H9 (cell line): Measurements from ENCODE around the gene KHK. TPM values are rescaled to one million over a fixed set of nuclear protein-coding genes. Genes with fewer than 3 reads are reported as not detected.

Experiments used
- DNase-seq: peaks from one replicate; pipeline ENCODE4 v3.0.0-alpha.2; 2017
- H2AFZ ChIP-seq: one replicate; pipeline ENCODE4 v1.6.1; 2013; ENCODE audit warnings: mild to moderate bottlenecking, low read length, control low read depth, moderate library complexity
- H2AK5ac ChIP-seq: 2 replicates; pipeline ENCODE4 v1.6.1; 2013; ENCODE audit warnings: low read length, control low read depth, mixed read lengths; ENCODE audit not compliant: insufficient read length
- H2BK120ac ChIP-seq: one replicate; pipeline ENCODE4 v1.6.1; 2013; ENCODE audit warnings: low read depth, mild to moderate bottlenecking, low read length, control low read depth, inconsistent platforms; ENCODE audit not compliant: poor library complexity, severe bottlenecking
- H2BK12ac ChIP-seq: 2 replicates; pipeline ENCODE4 v1.6.1; 2013; ENCODE audit warnings: low read length, control low read depth, mixed read lengths, low read depth; ENCODE audit not compliant: insufficient read length
- H2BK15ac ChIP-seq: 2 replicates; pipeline ENCODE4 v1.6.1; 2013; ENCODE audit warnings: low read depth, low read length, control low read depth
- H2BK20ac ChIP-seq: one replicate; pipeline ENCODE4 v1.6.1; 2013; ENCODE audit warnings: low read depth, mild to moderate bottlenecking, low read length, control low read depth, inconsistent platforms; ENCODE audit not compliant: poor library complexity, severe bottlenecking
- H2BK5ac ChIP-seq: 2 replicates; pipeline ENCODE4 v1.6.1; 2013; ENCODE audit warnings: low read length, control low read depth, mixed read lengths; ENCODE audit not compliant: insufficient read length
- H3K14ac ChIP-seq: 2 replicates; pipeline ENCODE4 v1.6.1; 2013; ENCODE audit warnings: low read length, control low read depth; ENCODE audit not compliant: insufficient read depth
- H3K18ac ChIP-seq: 2 replicates; pipeline ENCODE4 v1.6.1; 2013; ENCODE audit warnings: low read depth, mild to moderate bottlenecking, mixed read lengths, low read length, control low read depth; ENCODE audit not compliant: insufficient read length
- H3K23ac ChIP-seq: 2 replicates; pipeline ENCODE4 v1.6.1; 2013; ENCODE audit warnings: low read length, control low read depth, mixed read lengths, low read depth; ENCODE audit not compliant: insufficient read length
- H3K23me2 ChIP-seq: 2 replicates; pipeline ENCODE4 v1.6.1; 2013; ENCODE audit warnings: low read depth, mild to moderate bottlenecking, mixed read lengths, low read length, control low read depth; ENCODE audit not compliant: insufficient read length, poor library complexity, severe bottlenecking
- H3K27ac ChIP-seq: 2 replicates; pipeline ENCODE4 v1.5.1; 2013; ENCODE audit warnings: low read length, control low read depth, mixed read lengths, low read depth; ENCODE audit not compliant: insufficient read length
- H3K27me3 ChIP-seq: 2 replicates; pipeline ENCODE4 v1.6.1; 2013; ENCODE audit warnings: low read length, control low read depth, inconsistent platforms; ENCODE audit not compliant: insufficient read depth
- H3K4ac ChIP-seq: 2 replicates; pipeline ENCODE4 v1.6.1; 2013; ENCODE audit warnings: low read depth, mild to moderate bottlenecking, control low read depth, inconsistent platforms, low read length, moderate library complexity
- H3K4me1 ChIP-seq: 2 replicates; pipeline ENCODE4 v1.6.1; 2013; ENCODE audit warnings: low read length, control low read depth, inconsistent platforms; ENCODE audit not compliant: insufficient read depth
- H3K4me2 ChIP-seq: 2 replicates; pipeline ENCODE4 v1.6.1; 2013; ENCODE audit warnings: low read length, control low read depth, mixed read lengths; ENCODE audit not compliant: insufficient read length, insufficient read depth
- H3K56ac ChIP-seq: 2 replicates; pipeline ENCODE4 v1.6.1; 2013; ENCODE audit warnings: low read depth, mild to moderate bottlenecking, mixed read lengths, low read length, control low read depth; ENCODE audit not compliant: insufficient read length
- H3K79me1 ChIP-seq: 2 replicates; pipeline ENCODE4 v1.6.1; 2013; ENCODE audit warnings: low read depth, mild to moderate bottlenecking, moderate library complexity, low read length, control low read depth, inconsistent platforms; ENCODE audit not compliant: insufficient read depth, poor library complexity, severe bottlenecking
- H3K79me2 ChIP-seq: 2 replicates; pipeline ENCODE4 v1.6.1; 2013; ENCODE audit warnings: low read length, control low read depth, inconsistent platforms; ENCODE audit not compliant: insufficient read depth
- H3K9ac ChIP-seq: 2 replicates; pipeline ENCODE4 v1.6.1; 2013; ENCODE audit warnings: low read length, control low read depth, mixed read lengths; ENCODE audit not compliant: insufficient read length; ENCODE audit errors: extremely low read depth
- H3K9me3 ChIP-seq: one replicate; pipeline ENCODE4 v1.6.1; 2013; ENCODE audit warnings: low read depth, low read length, inconsistent platforms; ENCODE audit not compliant: control insufficient read depth
- H3T11ph ChIP-seq: one replicate; pipeline ENCODE4 v1.6.1; 2013; ENCODE audit warnings: mild to moderate bottlenecking, low read length, control low read depth, inconsistent platforms
- H4K20me1 ChIP-seq: one replicate; pipeline ENCODE4 v1.6.1; 2013; ENCODE audit not compliant: control insufficient read depth, insufficient read length, insufficient read depth
- H4K5ac ChIP-seq: 2 replicates; pipeline ENCODE4 v1.6.1; 2013; ENCODE audit warnings: low read depth, mild to moderate bottlenecking, mixed read lengths, low read length, control low read depth; ENCODE audit not compliant: insufficient read length
- H4K8ac ChIP-seq: replicated peaks from 2 replicates; pipeline ENCODE4 v1.6.1; 2013; ENCODE audit warnings: low read length, control low read depth, mixed read lengths, low read depth; ENCODE audit not compliant: insufficient read length
- H4K91ac ChIP-seq: 2 replicates; pipeline ENCODE4 v1.6.1; 2013; ENCODE audit warnings: low read depth, mild to moderate bottlenecking, moderate library complexity, mixed read lengths, low read length, control low read depth; ENCODE audit not compliant: insufficient read length
- H3K27ac Mint-ChIP-seq, 3 experiments: 2 replicates in 2 of 3; 3 replicates in 1 of 3; pipeline ENCODE4 v1.8.0; 2020 to 2021; ENCODE audit warnings: mixed read lengths in 3 of 3, mild to moderate bottlenecking in 1 of 3, moderate library complexity in 1 of 3
- H3K27me3 Mint-ChIP-seq: 2 replicates; pipeline ENCODE4 v1.8.0; 2021; ENCODE audit warnings: low read depth, mild to moderate bottlenecking, moderate library complexity, mixed read lengths
- H3K36me3 Mint-ChIP-seq, 3 experiments: 2 replicates in 2 of 3; 3 replicates in 1 of 3; pipeline ENCODE4 v1.8.0; 2020 to 2021; ENCODE audit warnings: low read depth in 3 of 3, mixed read lengths in 3 of 3; ENCODE audit not compliant: insufficient read depth in 1 of 3
- H3K4me1 Mint-ChIP-seq, 2 experiments: 2 replicates each; pipeline ENCODE4 v1.8.0; 2020; ENCODE audit warnings: mixed read lengths in 2 of 2
- H3K4me3 Mint-ChIP-seq, 2 experiments: 2 replicates in 1 of 2; 3 replicates in 1 of 2; pipeline ENCODE4 v1.8.0; 2020 to 2021; ENCODE audit warnings: mild to moderate bottlenecking in 2 of 2, mixed read lengths in 2 of 2, moderate library complexity in 1 of 2
- H3K9me3 Mint-ChIP-seq, 2 experiments: 2 replicates in 1 of 2; 3 replicates in 1 of 2; pipeline ENCODE4 v1.8.0; 2020; ENCODE audit warnings: mild to moderate bottlenecking in 2 of 2, mixed read lengths in 2 of 2, moderate library complexity in 1 of 2
- CTCF ChIP-seq: fragments of 200-600 bp; sonication (generic); conservative IDR thresholded peaks from 3 replicates; pipeline ENCODE4 v1.8.0; 2021; ENCODE audit warnings: antibody characterized with exemption, mild to moderate bottlenecking
- WGBS: extraction: QIAGEN DNeasy Blood & Tissue Kit; methylation state at CpG from one replicate; pipeline ENCODE4 v1.1.7; 2013; ENCODE audit warnings: missing lambda C conversion rate, low lambda C conversion rate, mixed read lengths; ENCODE audit not compliant: insufficient read length; ENCODE audit errors: extremely low coverage; 5-methylcytosine and 5-hydroxymethylcytosine counted together
- total RNA-seq: library from RNA; stranded (reverse); gene quantifications from 2 replicates; pipeline ENCODE4 v1.2.1, GENCODE V29; 2021

The KHK gene
- total RNA-seq, 1 experiment from 2014 or later, result 12.1 TPM

DNA sequence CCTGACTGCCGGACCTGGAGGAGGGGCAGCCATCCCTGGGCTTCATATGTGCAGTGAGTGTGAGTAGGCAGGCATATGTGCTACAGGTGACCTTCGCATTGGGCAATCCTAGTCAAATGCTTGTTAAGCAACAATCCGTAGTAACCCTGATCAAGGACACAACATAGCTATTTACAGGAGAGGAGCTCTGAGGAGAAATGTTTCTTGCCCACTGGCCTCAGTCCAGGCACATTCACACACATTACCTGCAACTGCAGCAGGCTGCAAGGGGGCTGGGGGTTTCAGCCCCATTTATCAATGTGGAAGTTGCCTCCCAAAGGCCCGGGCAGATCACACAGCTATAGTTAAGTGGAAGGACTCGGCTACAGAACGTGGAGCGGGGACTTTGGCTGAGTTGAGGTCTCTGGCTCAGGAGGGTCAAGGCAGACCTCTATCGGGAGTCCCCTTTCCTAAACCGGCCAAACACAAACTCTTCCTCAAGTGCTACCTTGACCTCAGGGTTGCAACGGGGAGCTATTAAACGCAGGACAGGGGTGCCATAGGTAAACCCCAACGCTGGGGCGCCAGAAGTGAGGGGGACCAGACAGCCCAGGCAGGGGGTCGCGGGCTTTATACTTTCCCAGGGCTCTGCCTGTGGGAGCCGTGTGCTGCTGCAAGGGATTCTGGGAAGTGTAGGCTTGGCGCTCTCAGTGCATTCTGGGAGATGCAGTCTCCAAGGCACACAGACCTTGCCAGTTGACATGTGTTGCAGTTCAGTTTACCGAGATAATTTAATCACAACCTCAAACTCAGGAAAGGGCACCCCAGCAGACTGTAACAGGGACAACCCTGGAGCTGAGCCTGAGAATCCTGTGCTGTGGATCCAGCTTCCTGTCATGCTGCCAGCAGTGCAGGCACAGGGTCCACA lies 9.4 kb downstream of the KHK start:
- Histone ChIP-seq H3K4ac (no peak overlapping the region), H2BK120ac (no peak overlapping the region), H3K27me3 (no peaks in the 10 kb centered on the region), H3K56ac (no peak overlapping the region), H3K9ac (no peak overlapping the region), H2AK5ac (no peak overlapping the region), H4K8ac (no peak overlapping the region), H2AFZ (no peak overlapping the region), H3K4me1 (no peaks in the 10 kb centered on the region), H2BK15ac (no peak overlapping the region), H3K23ac (no peak overlapping the region), H2BK12ac (no peak overlapping the region), H4K5ac (no peak overlapping the region), H2BK5ac (no peak overlapping the region), H3K79me2 (no peaks in the 10 kb centered on the region), H3K27ac (no peak overlapping the region), H3K18ac (peak overlapping the region; percentile 18), H3K14ac (no peak overlapping the region), H3K79me1 (no peaks in the 10 kb centered on the region), H3K4me2 (peak overlapping the region; percentile 22), H3T11ph (no peak overlapping the region), H2BK20ac (no peak overlapping the region), H3K23me2 (no peaks in the 10 kb centered on the region), H3K9me3 (no peaks in the 10 kb centered on the region), H4K20me1 (peaks cover 3% of the 10 kb centered on the region), H4K91ac (no peak overlapping the region)
- Mint-ChIP-seq H3K27ac (peak overlapping the region in 2 of 3 experiments; percentile 68 to 82; a peak in 4 of 7 replicates), H3K9me3 (no peaks in the 10 kb centered on the region; a peak in 1 of 5 replicates), H3K4me1 (peaks cover 8 to 10% of the 10 kb centered on the region in 2 experiments), H3K36me3 (peaks cover 0 to 1% (median 0%) of the 10 kb centered on the region in 3 experiments; a peak in 3 of 7 replicates), H3K27me3 (no peaks in the 10 kb centered on the region), H3K4me3 (peak overlapping the region; percentile 47 to 67)
- peak; percentile 76 for DNase-seq
- WGBS, result no CpG with 5 or more reads among the region's 18 CpGs
- no peak for TF ChIP-seq CTCF
